Gastrocnemius medialis (tissue), 4 donors: Measurements from ENCODE around the gene MAD1L1. TPM values are rescaled to one million over a fixed set of nuclear protein-coding genes. Genes with fewer than 3 reads are reported as not detected.
A peak's percentile ranks its signal among the peaks of the same experiment; 100 is the strongest.

Experiments
- ATAC-seq, 2 donors: fragments of 150-250 bp; one replicate each; pipeline ENCODE4 v1.9.1; 2016
- DNase-seq, 2 donors: peaks; one replicate each; pipeline ENCODE4 v3.0.0-alpha.2; 2019
- H3K27ac ChIP-seq, 4 donors: fragments of 200-600 bp; sonication (generic); 1 replicate in 1 of 4; 2 replicates in 3 of 4; pipeline ENCODE4 v1.5.1; 2016 to 2018; ENCODE audit warnings: mild to moderate bottlenecking in 2 of 4, moderate library complexity in 1 of 4
- H3K27me3 ChIP-seq, 3 donors: fragments of 200-600 bp; sonication (generic) in 2 of 3; 1 replicate in 1 of 3; 2 replicates in 2 of 3; pipeline versions ENCODE4 v1.5.1 to v1.6.0; 2016 to 2019; ENCODE audit warnings: mild to moderate bottlenecking in 1 of 3, moderate library complexity in 1 of 3
- H3K36me3 ChIP-seq, 2 donors: fragments of 200-600 bp; sonication (generic) in 1 of 2; one replicate each; pipeline ENCODE4 v1.5.1; 2017 to 2018
- H3K4me1 ChIP-seq, 2 donors: fragments of 200-600 bp; sonication (generic) in 1 of 2; one replicate each; pipeline ENCODE4 v1.5.1; 2016 to 2017; ENCODE audit warnings: mild to moderate bottlenecking in 2 of 2
- H3K4me3 ChIP-seq, 4 donors: fragments of 200-600 bp; sonication (generic) in 3 of 4; 1 replicate in 1 of 4; 2 replicates in 3 of 4; pipeline ENCODE4 v1.5.1; 2016 to 2019; ENCODE audit warnings: mild to moderate bottlenecking in 2 of 4
- H3K9me3 ChIP-seq, 3 donors: fragments of 200-600 bp; sonication (generic) in 2 of 3; 1 replicate in 1 of 3; 2 replicates in 2 of 3; pipeline ENCODE4 v1.5.1; 2016 to 2019
- POLR2A ChIP-seq, 2 donors: fragments of 450-650 bp; IDR thresholded peaks; one replicate each; pipeline ENCODE4 v1.6.1; 2017; ENCODE audit warnings: antibody characterized with exemption in 2 of 2, mild to moderate bottlenecking in 2 of 2, moderate library complexity in 2 of 2
- in situ Hi-C, 4 donors: fragments of 200-750 bp; cut with MboI; loops; one replicate each; pipeline versions ENCODE4 v1.15.0 to v1.8.0; 2017; ENCODE audit warnings: low sequenced_read_pairs in 4 of 4
- intact Hi-C: fragments of 100-400 bp; cut with DNase I; formaldehyde crosslinking; loops from one replicate; pipeline ENCODE4 v1.15.1; 2023; ENCODE audit warnings: low total_unique reads
- total RNA-seq, 4 donors: library from RNA; depleted of rRNA; stranded (reverse); fragments of >200 nt; gene quantifications; one replicate each; pipeline versions ENCODE4 v1.1.0 to v1.2.3, GENCODE V29; 2016
- TF ChIP-seq, protein P1 (sequence below), 5 experiments: fragments of 450-650 bp in 3 of 5; fragments of 200-600 bp in 2 of 5; sonication (generic) in 2 of 5; IDR thresholded peaks in 4 of 5; conservative IDR thresholded peaks in 1 of 5; 1 replicate in 4 of 5; 2 replicates in 1 of 5; pipeline ENCODE4 v1.5.1; 2016 to 2019; ENCODE audit warnings: antibody characterized with exemption in 5 of 5, mild to moderate bottlenecking in 3 of 5, moderate library complexity in 3 of 5

The MAD1L1 gene
- total RNA-seq, 4 donors from 2014 or later, result 19.7 to 32.4 (median 22.7) TPM

DNA sequence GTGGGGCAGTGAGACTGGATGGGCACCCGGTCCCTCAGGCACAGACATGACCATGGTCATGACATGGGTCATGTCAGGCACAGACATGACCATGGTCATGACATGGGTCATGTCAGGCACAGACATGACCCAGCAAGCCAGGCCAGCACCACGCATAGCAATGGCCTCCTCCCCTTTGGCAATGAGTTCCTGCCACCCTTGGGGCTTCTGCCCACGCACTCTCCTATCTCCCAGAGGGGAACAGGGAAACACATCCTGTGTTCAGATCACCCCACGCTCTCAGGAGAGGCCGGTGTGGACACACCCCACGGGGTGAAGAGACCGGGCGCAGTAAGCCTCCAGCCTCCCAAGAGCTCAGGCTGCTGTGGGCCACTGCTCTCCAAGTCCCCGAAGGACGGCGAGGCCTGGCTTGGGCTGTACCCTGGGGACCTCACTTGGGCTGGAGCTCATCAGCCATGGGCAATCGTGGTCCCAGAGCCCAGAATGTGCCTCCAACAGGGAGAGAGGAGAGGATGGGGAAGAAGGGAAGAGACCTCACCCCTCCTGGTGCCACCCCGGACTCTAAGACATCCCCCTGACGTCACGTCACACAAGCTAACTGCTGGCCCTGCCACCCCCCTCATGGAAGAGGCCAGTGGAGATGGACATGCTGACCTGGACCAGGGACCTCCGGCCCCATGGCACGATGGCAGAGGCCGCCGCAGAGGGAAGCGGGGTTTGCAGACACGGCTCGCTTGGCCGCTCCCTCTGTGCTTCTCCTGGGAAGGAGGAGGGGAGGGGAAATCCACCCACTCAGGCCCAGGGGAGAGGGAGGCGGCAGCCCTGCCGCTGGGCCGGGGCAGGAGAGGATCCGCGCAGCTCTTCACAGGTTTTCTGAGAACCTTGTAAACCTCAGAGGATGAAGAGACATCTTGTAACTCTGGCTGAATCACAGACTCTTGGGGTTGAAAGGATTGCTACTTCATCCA is 293.0 kb downstream of the MAD1L1 start:
- no peaks in the 10 kb centered on the region for H3K27me3 ChIP-seq
- no peak for DNase-seq
- intact Hi-C loops, result no loop called here
- ATAC-seq, result peak in 1 of 2 donors; percentile 7
- in situ Hi-C loops, result no loop called here
- no peak overlapping the region for H3K27ac ChIP-seq
- no peak overlapping the region for H3K4me3 ChIP-seq
- no peaks in the 10 kb centered on the region for H3K4me1 ChIP-seq
- H3K36me3 ChIP-seq, result no peaks in the 10 kb centered on the region
- H3K9me3 ChIP-seq, result no peaks in the 10 kb centered on the region
- TF ChIP-seq, protein P1, sequence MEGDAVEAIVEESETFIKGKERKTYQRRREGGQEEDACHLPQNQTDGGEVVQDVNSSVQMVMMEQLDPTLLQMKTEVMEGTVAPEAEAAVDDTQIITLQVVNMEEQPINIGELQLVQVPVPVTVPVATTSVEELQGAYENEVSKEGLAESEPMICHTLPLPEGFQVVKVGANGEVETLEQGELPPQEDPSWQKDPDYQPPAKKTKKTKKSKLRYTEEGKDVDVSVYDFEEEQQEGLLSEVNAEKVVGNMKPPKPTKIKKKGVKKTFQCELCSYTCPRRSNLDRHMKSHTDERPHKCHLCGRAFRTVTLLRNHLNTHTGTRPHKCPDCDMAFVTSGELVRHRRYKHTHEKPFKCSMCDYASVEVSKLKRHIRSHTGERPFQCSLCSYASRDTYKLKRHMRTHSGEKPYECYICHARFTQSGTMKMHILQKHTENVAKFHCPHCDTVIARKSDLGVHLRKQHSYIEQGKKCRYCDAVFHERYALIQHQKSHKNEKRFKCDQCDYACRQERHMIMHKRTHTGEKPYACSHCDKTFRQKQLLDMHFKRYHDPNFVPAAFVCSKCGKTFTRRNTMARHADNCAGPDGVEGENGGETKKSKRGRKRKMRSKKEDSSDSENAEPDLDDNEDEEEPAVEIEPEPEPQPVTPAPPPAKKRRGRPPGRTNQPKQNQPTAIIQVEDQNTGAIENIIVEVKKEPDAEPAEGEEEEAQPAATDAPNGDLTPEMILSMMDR (IDR thresholded peaks at IDR 0.05 in 4 of 5, conservative IDR thresholded peaks at IDR 0.05 in 1 of 5), result no peak
- no peak for TF ChIP-seq POLR2A (IDR thresholded peaks at IDR 0.05)

DNA sequence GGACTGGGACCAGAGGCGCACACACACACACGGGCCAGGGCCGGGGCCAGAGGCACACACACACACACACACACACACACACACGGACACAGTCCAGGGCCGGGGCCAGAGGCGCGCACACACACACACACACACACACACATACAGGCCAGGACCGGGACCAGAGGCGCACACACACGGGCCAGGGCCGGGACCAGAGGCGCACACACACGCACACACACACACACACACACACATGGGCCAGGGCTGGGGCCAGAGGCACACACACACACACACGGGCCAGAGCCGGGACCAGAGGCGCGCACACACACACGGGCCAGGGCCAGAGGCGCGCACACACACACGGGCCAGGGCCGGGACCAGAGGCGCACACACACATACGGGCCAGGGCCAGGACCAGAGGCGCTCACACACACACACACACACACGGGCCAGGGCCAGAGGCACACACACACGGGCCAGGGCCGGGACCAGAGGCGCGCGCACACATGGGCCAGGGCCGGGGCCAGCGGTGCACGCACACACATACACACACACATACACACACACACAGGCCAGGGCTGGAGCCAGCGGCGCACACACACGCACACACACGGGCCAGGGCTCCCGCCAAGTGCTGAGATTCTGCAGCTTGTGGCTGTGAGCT is 293.8 kb downstream of the MAD1L1 start:
- Histone ChIP-seq H3K36me3 (no peaks in the 10 kb centered on the region), H3K4me3 (no peak overlapping the region), H3K9me3 (no peaks in the 10 kb centered on the region), H3K27ac (no peak overlapping the region), H3K4me1 (no peaks in the 10 kb centered on the region), H3K27me3 (no peaks in the 10 kb centered on the region)
- DNase-seq, result no peak
- intact Hi-C loops, result no loop called here
- ATAC-seq, result no peak
- no peak for TF ChIP-seq POLR2A (IDR thresholded peaks at IDR 0.05)
- TF ChIP-seq, protein P1 (IDR thresholded peaks at IDR 0.05 in 4 of 5, conservative IDR thresholded peaks at IDR 0.05 in 1 of 5), result no peak
- in situ Hi-C loops, result no loop called here

GRCh38 chr7:1937252-1937605 is 295.5 kb downstream of the MAD1L1 start:
- ATAC-seq, result no peak
- no peak overlapping the region for H3K27ac ChIP-seq
- no peak for DNase-seq
- no peaks in the 10 kb centered on the region for H3K9me3 ChIP-seq
- intact Hi-C loops, result no loop called here
- no peaks in the 10 kb centered on the region for H3K36me3 ChIP-seq
- no peaks in the 10 kb centered on the region for H3K4me1 ChIP-seq
- no peak overlapping the region for H3K4me3 ChIP-seq
- no peaks in the 10 kb centered on the region for H3K27me3 ChIP-seq
- in situ Hi-C loops, result no loop called here
- TF ChIP-seq, protein P1 (IDR thresholded peaks at IDR 0.05 in 4 of 5, conservative IDR thresholded peaks at IDR 0.05 in 1 of 5), result no peak
- TF ChIP-seq POLR2A (IDR thresholded peaks at IDR 0.05), result no peak

DNA sequence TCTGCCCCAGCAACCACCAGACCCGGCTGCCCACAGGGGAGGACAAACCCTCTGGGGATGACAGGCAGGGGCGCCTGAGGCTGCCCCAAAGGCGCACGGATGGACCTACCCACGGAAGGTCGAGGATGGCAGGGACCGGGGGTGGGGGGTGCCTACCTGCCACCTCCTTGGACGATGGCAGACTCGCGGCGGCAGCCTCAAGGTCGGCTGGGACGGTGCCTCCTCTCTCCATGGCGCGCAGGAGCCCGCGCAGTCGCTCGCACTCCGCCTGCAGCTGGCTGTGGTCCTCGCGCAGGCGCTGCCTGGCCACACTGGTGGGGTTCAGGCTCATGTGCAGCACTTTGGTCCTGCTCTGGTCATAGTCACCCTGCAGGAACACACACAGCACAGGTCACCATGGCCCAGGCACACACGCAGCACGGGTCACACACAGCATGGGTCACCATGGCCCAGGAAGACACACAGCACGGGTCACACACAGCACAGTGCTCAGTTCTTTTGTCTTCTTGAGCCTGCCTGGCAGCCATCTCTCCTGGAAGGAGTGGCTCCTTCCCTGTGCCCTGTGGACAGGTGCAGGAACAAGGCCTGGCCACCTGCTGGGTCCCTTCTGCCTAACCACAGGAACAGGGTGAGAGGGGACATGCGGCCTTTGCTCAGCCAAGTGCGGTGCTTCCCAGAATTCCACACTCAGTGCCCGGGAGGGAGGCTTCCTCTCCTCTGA is 296.1 kb downstream of the MAD1L1 start:
- Histone ChIP-seq H3K4me1 (no peaks in the 10 kb centered on the region), H3K36me3 (no peaks in the 10 kb centered on the region), H3K4me3 (no peak overlapping the region), H3K9me3 (no peaks in the 10 kb centered on the region), H3K27me3 (no peaks in the 10 kb centered on the region), H3K27ac (no peak overlapping the region)
- TF ChIP-seq POLR2A (IDR thresholded peaks at IDR 0.05), result no peak
- TF ChIP-seq, protein P1 (IDR thresholded peaks at IDR 0.05 in 4 of 5, conservative IDR thresholded peaks at IDR 0.05 in 1 of 5), result no peak
- ATAC-seq (no peak), DNase-seq (no peak)
- in situ Hi-C loops (no loop called here), intact Hi-C loops (no loop called here)
